Thyroid gland (tissue), 4 donors: ENCODE results near the gene TRPT1.

Experiments used
- CTCF ChIP-seq, 6 experiments: fragments of 200-600 bp in 3 of 6; fragments of 450-650 bp in 3 of 6; sonication (generic) in 3 of 6; IDR thresholded peaks; one replicate each; pipeline ENCODE4 v1.5.1; 2016 to 2019; ENCODE audit warnings: antibody characterized with exemption in 6 of 6, mild to moderate bottlenecking in 2 of 6, inconsistent platforms in 1 of 6, moderate library complexity in 1 of 6
- POLR2A ChIP-seq, 2 donors: fragments of 450-650 bp; IDR thresholded peaks; one replicate each; pipeline ENCODE4 v1.6.1; 2017; ENCODE audit warnings: antibody characterized with exemption in 2 of 2, mild to moderate bottlenecking in 2 of 2, moderate library complexity in 1 of 2

- TF ChIP-seq CTCF (IDR thresholded peaks at IDR 0.05) (no peak), POLR2A (IDR thresholded peaks at IDR 0.05) (no peak)
These were observed 1.7 kb downstream of the TRPT1 start for GRCh38 chr11:64224151-64224890.
